Activated naive CD4-positive, alpha-beta T cell treated with anti-CD3 and anti-CD28 coated beads, Interleukin-2, amount 50 U/mL, for 72 hours (primary cell): ENCODE data around the gene ACSS1. TPM values are rescaled to one million over a fixed set of nuclear protein-coding genes. Genes with fewer than 3 reads are reported as not detected.

ENCODE experiments used
- ATAC-seq, 2 donors: fragments of 150-1000 bp; cut with Tn5 transposase; 2 replicates each; pipeline ENCODE4 v1.10.0; 2021; ENCODE audit warnings: mild to moderate bottlenecking in 2 of 2, moderate library complexity in 2 of 2
- DNase-seq, 2 donors: peaks; one replicate each; pipeline ENCODE4 v3.0.0; 2021 to 2022; ENCODE audit warnings: low spot score in 2 of 2
- H3K27ac Mint-ChIP-seq, 2 donors: one replicate each; pipeline ENCODE4 v1.8.0; 2022; ENCODE audit warnings: mild to moderate bottlenecking in 2 of 2, mixed read lengths in 2 of 2
- H3K36me3 Mint-ChIP-seq, 2 donors: one replicate each; pipeline ENCODE4 v1.8.0; 2022; ENCODE audit warnings: mixed read lengths in 2 of 2
- H3K9me3 Mint-ChIP-seq, 2 donors: one replicate each; pipeline ENCODE4 v1.8.0; 2022; ENCODE audit warnings: mixed read lengths in 2 of 2
- total RNA-seq, 2 donors: library from RNA; stranded (reverse); gene quantifications; one replicate each; pipeline ENCODE4 v1.2.3, GENCODE V29; 2022

The ACSS1 gene
- total RNA-seq, 2 donors from 2014 or later = 5.5 to 11.3 TPM

DNA sequence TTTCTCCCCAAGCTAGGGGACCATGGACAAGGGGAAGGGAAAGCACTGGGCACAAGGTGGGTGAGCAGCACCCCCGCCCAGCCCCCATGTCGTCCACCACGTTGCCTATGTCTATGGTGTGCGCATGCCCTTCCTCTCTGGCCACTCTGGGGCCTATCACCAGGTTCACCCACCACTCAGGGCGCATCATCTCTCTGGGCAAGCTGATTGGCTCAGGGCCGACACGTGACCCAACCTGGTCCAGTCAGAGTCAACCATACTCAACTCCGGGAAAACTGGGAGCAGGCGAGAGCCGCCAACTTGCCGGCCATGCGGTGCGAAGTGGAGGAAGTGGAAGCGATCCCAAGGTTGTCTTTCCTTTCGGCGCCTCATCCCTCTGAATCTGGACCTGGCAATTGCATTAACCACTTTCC is 25.9 kb downstream of the ACSS1 start:
- ATAC-seq = no peak
- no peak for DNase-seq
- Mint-ChIP-seq H3K9me3 (no peaks in the 10 kb centered on the region), H3K36me3 (no peaks in the 10 kb centered on the region), H3K27ac (no peak overlapping the region)

DNA sequence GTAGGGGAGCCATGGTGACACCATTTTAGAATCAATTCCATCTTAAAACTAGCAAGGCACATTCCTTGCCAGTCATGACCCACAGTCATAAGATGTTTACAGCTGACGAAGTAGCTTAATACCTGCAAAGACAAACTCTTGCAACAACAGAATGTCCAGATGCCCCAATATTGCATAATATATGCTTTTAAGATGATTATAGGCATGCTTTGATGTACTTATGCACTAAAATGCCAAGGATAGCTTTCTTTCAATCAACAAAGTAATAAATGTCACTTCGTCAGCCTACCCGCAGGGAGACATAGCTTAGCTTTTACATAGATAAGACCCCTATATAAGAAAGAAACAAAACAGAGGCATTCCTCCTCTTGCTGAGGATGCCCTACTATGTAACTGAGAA is 26.7 kb downstream of the ACSS1 start:
- ATAC-seq (no peak), DNase-seq (no peak)
- H3K36me3 Mint-ChIP-seq = no peaks in the 10 kb centered on the region
- H3K9me3 Mint-ChIP-seq = no peaks in the 10 kb centered on the region
- no peak overlapping the region for H3K27ac Mint-ChIP-seq

DNA sequence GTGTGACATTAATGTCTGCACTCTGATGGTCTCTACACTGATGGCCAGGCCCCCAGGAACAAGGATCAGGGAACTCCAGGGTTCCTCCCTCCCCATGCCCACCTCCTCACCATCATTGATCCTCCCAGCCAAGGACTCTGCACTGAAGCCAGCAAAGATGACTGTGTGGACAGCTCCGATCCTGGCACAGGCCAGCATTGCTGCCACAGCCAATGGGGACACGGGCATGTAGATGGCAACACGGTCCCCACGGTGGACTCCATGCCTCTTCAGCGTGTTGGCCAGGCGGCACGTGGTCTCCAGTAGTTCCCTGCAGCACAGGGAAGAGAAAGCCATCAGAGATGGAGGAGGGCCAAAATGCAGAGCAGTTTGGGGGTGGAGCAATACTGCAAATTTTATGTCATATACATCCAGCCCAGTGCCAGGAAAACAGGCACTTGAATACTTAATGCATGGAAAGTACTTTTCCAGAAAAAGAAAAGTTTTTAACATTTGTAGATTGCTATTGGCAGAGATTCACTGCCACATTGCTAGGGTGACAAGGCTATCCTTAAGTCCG is 27.2 kb downstream of the ACSS1 start:
- DNase-seq (no peak), ATAC-seq (no peak)
- Mint-ChIP-seq H3K36me3 (no peaks in the 10 kb centered on the region), H3K9me3 (no peaks in the 10 kb centered on the region), H3K27ac (no peak overlapping the region)

DNA sequence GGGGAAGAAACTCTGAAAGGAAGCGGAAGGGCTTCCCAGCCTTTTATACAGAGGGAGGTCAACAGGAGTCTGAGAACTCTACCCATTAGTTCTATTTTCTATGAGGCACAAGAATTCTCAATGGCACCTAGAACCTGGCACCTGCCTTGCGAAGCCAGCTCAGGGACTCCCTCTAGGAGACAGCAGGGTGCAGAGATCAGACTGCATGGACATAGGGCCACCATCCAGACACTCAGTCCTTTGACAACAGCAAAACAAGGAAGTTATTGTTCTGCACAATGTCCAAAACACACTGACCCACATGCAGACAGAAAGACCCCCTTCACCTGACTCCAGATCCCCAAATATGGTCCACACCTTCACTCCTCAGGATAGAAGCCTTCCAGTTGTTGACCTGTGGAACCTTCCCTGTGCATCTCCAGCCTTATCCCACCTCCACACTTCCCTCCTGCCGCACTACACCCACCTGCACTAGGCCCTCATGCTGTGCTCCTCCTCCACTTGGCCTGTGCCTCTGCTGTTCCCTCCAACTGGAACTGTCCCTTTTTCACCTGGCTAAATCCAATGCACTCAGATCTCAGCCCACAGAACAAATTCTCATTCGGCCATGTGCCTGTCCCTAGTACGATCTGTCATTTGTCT is 27.8 kb downstream of the ACSS1 start:
- Mint-ChIP-seq H3K9me3 (no peaks in the 10 kb centered on the region), H3K27ac (no peak overlapping the region), H3K36me3 (no peaks in the 10 kb centered on the region)
- no peak for DNase-seq
- ATAC-seq = no peak

DNA sequence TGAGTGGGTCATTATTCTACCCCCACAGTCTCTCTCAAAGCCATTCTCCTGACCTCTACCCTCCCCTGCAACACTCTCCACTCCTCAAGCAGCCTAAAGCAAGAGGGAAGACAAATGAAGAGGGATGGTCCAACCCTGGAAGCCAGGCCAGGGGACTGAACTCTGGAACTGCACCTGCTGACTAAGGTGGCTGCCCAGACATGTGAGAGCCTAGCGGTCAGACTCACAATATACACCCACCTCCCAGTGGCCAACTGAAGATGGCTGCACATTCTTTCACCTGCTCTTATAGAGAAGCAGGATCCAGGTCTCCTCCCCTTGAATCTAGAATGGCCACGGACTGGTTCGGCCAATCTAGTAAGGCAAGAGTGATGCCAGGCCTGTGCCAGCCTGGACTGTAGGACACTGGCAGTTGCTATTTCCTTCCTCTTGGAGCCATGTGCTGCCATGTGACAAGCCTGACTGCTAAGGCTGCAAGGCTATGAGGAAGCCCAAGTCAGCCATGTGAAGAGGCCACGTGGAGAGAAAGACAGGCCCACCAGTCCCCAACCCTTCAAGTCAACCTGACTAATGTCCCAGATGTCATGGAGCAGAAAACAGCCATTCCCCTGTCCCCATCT is 31.8 kb downstream of the ACSS1 start:
- ATAC-seq = no peak
- no peak overlapping the region for H3K27ac Mint-ChIP-seq
- no peak for DNase-seq
- H3K36me3 Mint-ChIP-seq = no peaks in the 10 kb centered on the region
- no peaks in the 10 kb centered on the region for H3K9me3 Mint-ChIP-seq

DNA sequence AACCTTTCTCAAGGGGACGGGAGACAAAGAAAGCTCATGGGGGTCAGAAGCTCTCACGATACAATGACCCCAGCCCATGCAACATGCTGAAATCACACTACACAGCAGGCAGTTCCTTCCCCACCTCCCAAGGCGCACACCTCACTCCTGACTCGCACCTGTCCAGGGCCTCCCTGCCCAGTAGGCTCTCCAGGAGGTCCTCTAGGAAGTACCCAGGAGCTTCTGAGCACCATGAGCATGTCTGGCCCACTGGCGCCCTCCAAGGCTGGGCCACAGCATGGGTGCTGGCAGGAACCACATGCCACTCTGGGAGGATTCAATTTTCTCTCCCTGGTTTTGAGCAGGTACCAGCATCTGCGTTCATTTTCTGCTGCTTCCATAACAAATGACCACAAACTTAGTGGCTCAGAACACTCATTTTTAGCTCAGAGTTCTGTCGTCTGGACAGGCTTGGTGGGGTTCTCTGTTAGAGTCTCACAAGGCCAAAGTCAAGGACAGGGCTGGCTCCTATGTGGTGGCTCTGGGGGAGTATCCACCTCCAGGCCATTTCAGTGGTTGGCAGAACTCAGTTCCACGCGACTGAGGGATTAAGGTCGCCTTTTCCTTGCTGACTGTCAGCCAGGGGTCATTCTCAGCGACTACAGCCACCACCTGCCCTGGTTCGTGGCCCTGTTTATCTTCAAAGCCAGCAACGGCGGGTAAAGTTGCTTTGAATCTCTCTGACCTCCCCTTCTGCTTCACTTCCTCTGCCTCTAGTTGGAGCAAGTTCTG is 32.7 kb downstream of the ACSS1 start:
- H3K9me3 Mint-ChIP-seq = no peaks in the 10 kb centered on the region
- no peaks in the 10 kb centered on the region for H3K36me3 Mint-ChIP-seq
- no peak for ATAC-seq
- DNase-seq = no peak
- no peak overlapping the region for H3K27ac Mint-ChIP-seq

DNA sequence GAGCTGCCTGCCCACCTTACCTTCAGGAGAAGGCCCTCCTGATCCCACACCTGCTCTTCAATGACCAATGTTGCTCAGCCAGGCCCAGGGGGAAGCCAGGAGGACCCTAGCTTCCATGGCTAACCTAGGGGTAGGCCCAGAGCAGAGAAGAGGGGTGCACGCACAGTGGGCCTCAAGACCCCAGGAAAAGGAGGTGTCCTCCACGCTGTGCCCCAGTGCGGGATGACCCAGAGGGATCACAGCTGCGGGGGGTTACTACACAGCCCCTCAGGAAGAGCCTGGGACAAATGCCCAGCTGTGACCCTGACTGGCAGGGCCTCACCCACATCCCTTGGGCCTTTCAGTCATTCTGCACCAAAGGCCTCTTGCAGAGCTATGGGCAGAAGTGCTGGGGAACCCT is 33.8 kb downstream of the ACSS1 start:
- no peaks in the 10 kb centered on the region for H3K9me3 Mint-ChIP-seq
- ATAC-seq (no peak), DNase-seq (no peak)
- H3K36me3 Mint-ChIP-seq = no peaks in the 10 kb centered on the region
- H3K27ac Mint-ChIP-seq = peak overlapping the region in 1 of 2 donors; percentile 23

DNA sequence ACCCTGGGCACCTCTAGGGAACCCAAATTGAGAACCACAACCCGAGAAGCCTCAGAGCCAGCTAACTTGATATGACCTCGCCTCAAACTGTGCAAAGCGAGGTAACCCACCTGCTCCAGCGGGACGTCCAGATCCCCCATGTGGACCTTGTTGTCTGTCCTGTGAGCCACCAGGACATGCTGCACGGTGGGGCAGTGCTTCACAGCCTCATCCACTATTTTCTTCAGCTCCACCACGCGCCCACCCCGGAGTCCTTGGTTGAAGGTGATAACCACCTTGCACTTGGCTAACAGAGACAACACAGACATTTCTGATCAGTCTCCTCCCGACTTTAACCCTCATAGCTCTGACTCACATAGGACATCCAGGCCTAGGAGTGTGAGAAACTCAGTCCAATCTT is 34.6 kb downstream of the ACSS1 start:
- DNase-seq (no peak), ATAC-seq (no peak)
- no peaks in the 10 kb centered on the region for H3K36me3 Mint-ChIP-seq
- no peaks in the 10 kb centered on the region for H3K9me3 Mint-ChIP-seq
- H3K27ac Mint-ChIP-seq = peak overlapping the region in 1 of 2 donors; percentile 23

DNA sequence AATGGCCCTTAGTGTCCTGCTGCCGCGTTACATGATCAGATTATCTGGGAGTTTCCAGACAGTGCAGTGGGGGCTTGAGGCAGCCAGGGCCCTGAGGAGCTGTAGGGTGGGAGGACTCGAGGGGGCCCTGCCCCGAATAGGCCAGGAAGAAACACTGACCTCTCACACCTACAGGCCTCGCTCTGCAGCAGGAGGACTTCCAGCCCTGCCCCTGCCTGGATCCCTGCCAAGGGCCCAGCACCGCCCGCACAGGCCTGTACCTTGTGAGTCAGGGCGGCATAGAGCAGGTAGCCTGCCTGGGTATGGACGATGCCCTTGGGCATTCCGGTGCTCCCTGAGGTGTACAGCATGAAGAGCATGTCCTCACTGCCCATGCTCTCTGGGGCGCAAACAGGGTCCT is 35.3 kb downstream of the ACSS1 start:
- DNase-seq (no peak), ATAC-seq (no peak)
- Mint-ChIP-seq H3K9me3 (no peaks in the 10 kb centered on the region), H3K36me3 (no peaks in the 10 kb centered on the region), H3K27ac (no peak overlapping the region)

DNA sequence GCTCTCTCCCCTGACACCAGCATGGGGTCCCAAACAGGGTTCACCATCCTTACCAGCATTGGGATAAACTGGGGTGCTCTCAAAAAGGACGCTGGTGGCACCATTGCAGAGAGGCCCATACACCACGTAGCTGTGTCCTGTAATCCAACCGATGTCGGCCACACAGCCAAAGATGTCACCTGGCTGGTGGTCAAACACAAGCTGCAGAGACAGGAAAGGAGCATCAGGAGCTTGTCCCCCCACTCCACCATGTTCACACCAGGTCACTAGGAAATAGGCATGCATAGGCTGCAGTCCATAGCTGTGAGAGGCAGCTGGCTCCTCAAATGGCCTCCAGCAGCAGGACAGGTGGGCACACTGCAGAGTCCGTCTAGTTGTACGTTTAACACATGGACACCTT is 36.6 kb downstream of the ACSS1 start:
- DNase-seq (no peak), ATAC-seq (no peak)
- Mint-ChIP-seq H3K36me3 (no peaks in the 10 kb centered on the region), H3K9me3 (no peaks in the 10 kb centered on the region), H3K27ac (no peak overlapping the region)

DNA sequence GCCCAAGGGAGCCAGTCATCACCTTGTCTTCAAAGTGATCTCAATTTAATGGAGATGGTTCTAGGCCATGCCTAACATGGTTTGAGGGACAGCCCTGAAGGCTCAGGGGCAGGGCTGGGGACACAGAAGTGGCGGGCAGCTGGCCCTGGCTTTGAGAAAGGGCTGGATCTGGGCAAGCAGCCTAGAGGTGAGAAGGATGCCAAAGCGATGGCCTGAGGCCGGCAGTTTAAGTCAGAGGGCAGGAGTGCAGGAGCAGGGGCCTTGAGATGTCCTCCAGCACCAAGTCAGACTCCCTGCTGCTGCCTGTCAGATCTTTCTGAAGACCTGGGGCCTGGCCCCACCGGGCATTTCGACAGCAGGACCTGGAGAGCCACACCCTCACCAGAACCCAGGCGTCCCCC is 37.0 kb downstream of the ACSS1 start:
- Mint-ChIP-seq H3K9me3 (no peaks in the 10 kb centered on the region), H3K27ac (no peak overlapping the region), H3K36me3 (no peaks in the 10 kb centered on the region)
- no peak for ATAC-seq
- no peak for DNase-seq

DNA sequence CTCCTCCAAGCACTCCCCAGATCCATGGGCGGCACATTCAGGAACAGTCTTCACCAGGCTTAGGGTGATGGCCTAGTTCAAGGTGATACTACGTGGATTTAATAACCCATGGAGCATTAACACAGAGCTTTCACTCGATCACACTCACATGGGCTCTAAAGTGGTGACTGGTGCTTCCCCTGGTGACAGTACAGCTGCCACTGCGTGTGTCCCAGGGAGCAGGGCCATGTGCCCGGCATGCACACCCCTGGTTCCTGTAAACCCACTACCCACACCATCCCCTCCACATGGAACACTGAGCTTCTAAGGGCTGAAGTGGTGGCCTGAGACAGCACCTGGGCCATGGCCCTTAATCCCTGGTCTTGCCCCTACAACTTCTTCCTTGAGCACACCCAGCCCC is 37.6 kb downstream of the ACSS1 start:
- Mint-ChIP-seq H3K36me3 (no peaks in the 10 kb centered on the region), H3K9me3 (no peaks in the 10 kb centered on the region), H3K27ac (no peak overlapping the region)
- no peak for DNase-seq
- no peak for ATAC-seq

DNA sequence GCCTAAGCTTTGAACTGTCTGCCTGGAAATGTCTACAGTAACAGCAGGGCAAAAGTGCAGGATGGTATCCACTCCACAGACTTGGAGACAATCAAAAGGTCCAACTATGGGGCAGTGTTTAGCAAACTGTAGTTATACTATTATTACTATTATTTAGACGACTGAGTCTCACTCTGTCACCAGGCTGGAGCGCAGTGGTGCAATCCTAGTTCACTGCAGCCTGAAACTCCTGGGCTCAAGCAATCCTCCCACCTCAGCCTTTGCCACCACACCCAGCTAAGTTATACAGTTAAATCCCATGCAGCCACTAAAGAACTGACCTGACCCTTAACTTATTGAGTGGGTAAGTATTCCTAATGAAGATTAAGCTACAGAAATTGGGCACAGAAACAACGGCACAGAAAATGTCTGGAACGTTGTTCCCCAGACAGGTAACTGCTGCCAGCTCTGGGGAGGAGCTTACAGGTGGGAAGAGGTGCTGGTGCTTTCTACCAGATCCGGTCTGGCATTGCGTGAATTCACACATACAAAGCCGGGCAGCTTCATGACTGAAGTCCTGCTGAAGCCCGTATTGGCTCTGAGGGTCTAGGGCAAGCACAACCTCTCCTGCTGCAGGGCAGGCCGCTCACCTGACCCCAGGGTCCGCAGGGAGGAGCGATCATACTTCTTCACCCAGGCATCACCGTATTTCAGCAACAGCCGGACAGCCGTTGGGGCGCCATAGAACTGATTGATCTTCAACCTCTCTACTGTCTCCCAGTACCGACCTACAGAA is 38.4 kb downstream of the ACSS1 start:
- Mint-ChIP-seq H3K27ac (no peak overlapping the region), H3K36me3 (no peaks in the 10 kb centered on the region), H3K9me3 (no peaks in the 10 kb centered on the region)
- DNase-seq (no peak), ATAC-seq (no peak)

DNA sequence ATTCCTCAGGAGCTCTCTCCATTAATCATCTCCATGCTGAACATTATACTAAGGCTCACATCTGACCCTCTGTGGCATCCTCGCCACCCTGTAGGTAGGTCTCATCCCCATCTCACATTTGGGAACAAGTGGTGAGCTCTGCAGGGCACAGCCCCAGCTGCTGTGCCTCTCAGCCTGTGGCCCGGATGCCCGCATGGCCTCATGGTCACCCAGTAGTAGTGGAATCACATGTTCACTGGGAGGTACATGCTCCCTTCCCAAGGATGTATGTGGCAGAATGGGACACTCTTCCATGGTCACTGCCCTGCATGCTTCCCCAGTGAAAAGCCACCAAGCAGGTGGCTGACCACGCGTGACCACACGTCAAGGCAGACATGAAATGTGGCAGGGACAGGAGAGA is 39.1 kb downstream of the ACSS1 start:
- no peaks in the 10 kb centered on the region for H3K9me3 Mint-ChIP-seq
- ATAC-seq (no peak), DNase-seq (no peak)
- no peaks in the 10 kb centered on the region for H3K36me3 Mint-ChIP-seq
- H3K27ac Mint-ChIP-seq = no peak overlapping the region

DNA sequence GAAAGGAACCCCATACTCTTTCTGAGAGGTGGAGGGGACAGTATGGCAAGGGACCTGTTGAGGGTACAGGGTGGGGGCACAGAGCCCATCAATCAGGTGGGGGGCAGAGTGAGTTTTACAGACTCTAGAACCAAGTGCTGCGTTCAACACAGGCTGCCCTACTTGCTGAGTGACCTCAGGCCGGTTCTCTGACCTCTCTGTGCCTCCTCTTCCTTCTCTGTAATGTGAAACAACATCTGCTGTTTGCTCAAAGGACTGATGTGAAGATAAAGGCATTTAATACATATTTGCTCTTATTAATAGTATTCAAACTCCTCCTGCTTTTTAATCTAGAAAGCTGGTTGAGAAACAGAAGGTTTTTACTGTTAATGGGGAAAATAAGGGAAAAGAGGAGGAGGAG is 39.5 kb downstream of the ACSS1 start:
- DNase-seq = no peak
- no peak for ATAC-seq
- H3K27ac Mint-ChIP-seq = no peak overlapping the region
- H3K9me3 Mint-ChIP-seq = no peaks in the 10 kb centered on the region
- H3K36me3 Mint-ChIP-seq = no peaks in the 10 kb centered on the region

DNA sequence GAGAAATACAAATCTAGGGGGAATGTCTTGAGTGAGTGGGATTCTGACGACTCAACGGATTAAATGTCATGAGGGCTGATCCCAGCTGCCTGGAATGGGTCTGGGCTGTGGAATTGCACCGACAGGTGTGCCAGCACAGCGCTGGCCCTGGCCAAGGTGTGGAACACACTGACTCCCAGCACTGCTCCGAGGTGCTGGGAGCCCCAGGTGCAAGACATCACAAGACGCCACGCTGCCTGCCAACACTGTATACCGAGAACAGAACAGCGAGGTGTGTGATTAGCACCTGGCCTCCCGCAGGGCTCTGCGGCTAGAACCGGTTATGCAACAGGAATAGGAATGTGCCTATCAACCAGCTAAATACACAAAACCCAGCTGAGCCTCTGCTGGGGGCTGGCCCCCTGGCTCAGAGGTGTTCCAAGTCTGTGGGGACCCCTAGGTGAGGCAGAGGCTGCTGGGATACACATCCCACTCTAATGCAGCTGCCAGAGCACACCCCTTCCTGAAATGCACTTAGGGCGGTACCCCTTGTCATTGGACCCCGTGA is 40.6 kb downstream of the ACSS1 start:
- ATAC-seq = no peak
- Mint-ChIP-seq H3K27ac (peak overlapping the region in 1 of 2 donors; percentile 44), H3K9me3 (no peaks in the 10 kb centered on the region), H3K36me3 (no peaks in the 10 kb centered on the region)
- DNase-seq = no peak

DNA sequence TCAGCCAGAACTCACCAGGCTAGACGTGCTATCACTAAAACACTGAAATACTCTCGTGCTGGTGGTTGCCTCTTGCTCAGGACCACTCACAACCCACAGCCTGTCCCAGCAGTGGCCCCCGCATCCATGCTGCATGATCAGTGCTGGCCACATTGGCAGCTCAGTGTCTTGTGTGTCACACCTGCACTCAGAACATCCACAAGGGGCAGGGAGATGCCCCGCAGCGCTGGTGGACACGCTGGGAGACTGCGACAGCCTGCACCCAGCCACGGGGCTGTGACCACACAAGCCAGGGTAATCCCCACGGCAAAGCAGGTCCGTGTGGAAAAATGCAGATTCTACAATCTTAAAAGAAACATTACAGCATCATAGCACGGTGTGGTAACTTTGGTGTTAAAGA is 41.5 kb downstream of the ACSS1 start:
- ATAC-seq (no peak), DNase-seq (no peak)
- Mint-ChIP-seq H3K36me3 (no peaks in the 10 kb centered on the region), H3K9me3 (no peaks in the 10 kb centered on the region), H3K27ac (no peak overlapping the region)
